Mesendoderm (in vitro differentiated cells): ENCODE results near the gene FMR1.

Source experiments
- DNase-seq: peaks from one replicate; pipeline ENCODE4 v3.0.0; 2013
- H2AK5ac ChIP-seq: 2 replicates; pipeline ENCODE4 v1.6.1; 2013; ENCODE audit warnings: low read length, inconsistent platforms
- H2BK120ac ChIP-seq: 2 replicates; pipeline ENCODE4 v1.6.1; 2013; ENCODE audit warnings: low read depth, mild to moderate bottlenecking, low read length, moderate library complexity, mixed read lengths
- H2BK15ac ChIP-seq: replicated peaks from 2 replicates; pipeline ENCODE4 v1.6.1; 2013; ENCODE audit warnings: low read depth, mild to moderate bottlenecking, moderate library complexity
- H2BK5ac ChIP-seq: 2 replicates; pipeline ENCODE4 v1.6.1; 2013; ENCODE audit warnings: low read length, inconsistent platforms
- H3K18ac ChIP-seq: 2 replicates; pipeline ENCODE4 v1.6.1; 2013; ENCODE audit warnings: mild to moderate bottlenecking, low read length, mixed read lengths
- H3K23ac ChIP-seq: one replicate; pipeline ENCODE4 v1.6.1; 2013; ENCODE audit warnings: low read length
- H3K27ac ChIP-seq: 2 replicates; pipeline ENCODE4 v1.5.1; 2013; ENCODE audit warnings: low read depth, mild to moderate bottlenecking, inconsistent platforms, low read length, moderate library complexity
- H3K27me3 ChIP-seq: 2 replicates; pipeline ENCODE4 v1.6.1; 2013; ENCODE audit warnings: low read length, control low read depth, mild to moderate bottlenecking, inconsistent platforms; ENCODE audit not compliant: insufficient read depth, poor library complexity
- H3K36me3 ChIP-seq: 2 replicates; pipeline ENCODE4 v1.6.1; 2013; ENCODE audit warnings: low read length, inconsistent platforms; ENCODE audit not compliant: control insufficient read depth, insufficient read depth
- H3K4ac ChIP-seq: one replicate; pipeline ENCODE4 v1.6.1; 2013; ENCODE audit warnings: low read depth, mild to moderate bottlenecking, low read length, moderate library complexity
- H3K4me1 ChIP-seq: 2 replicates; pipeline ENCODE4 v1.6.1; 2013; ENCODE audit warnings: low read depth, low read length, inconsistent platforms; ENCODE audit not compliant: control insufficient read depth
- H3K4me2 ChIP-seq: 2 replicates; pipeline ENCODE4 v1.6.1; 2013; ENCODE audit warnings: low read length
- H3K4me3 ChIP-seq: 2 replicates; pipeline ENCODE4 v1.5.1; 2013; ENCODE audit warnings: mild to moderate bottlenecking, low read length
- H3K56ac ChIP-seq: one replicate; pipeline ENCODE4 v1.6.1; 2013; ENCODE audit warnings: low read length
- H3K79me1 ChIP-seq: 2 replicates; pipeline ENCODE4 v1.6.1; 2013; ENCODE audit warnings: low read length, inconsistent platforms
- H3K79me2 ChIP-seq: 2 replicates; pipeline ENCODE4 v1.6.1; 2013; ENCODE audit warnings: mild to moderate bottlenecking, low read length; ENCODE audit not compliant: control insufficient read depth, insufficient read depth
- H3K9ac ChIP-seq: 2 replicates; pipeline ENCODE4 v1.6.1; 2013; ENCODE audit warnings: low read length, inconsistent platforms
- H4K5ac ChIP-seq: one replicate; pipeline ENCODE4 v1.6.1; 2013; ENCODE audit warnings: low read length
- H4K8ac ChIP-seq: one replicate; pipeline ENCODE4 v1.6.1; 2013; ENCODE audit warnings: low read depth, mild to moderate bottlenecking, control low read depth, low read length, moderate library complexity
- WGBS: extraction: QIAGEN DNeasy Blood & Tissue Kit; methylation state at CpG from one replicate; pipeline ENCODE4 v1.1.7; 2013; ENCODE audit warnings: low lambda C conversion rate, missing lambda C conversion rate; ENCODE audit not compliant: insufficient coverage; ENCODE audit errors: extremely low coverage; 5-methylcytosine and 5-hydroxymethylcytosine counted together

FMR1 gene

GRCh38 chrX:147917700-147918695 is 6.3 kb downstream of the FMR1 start:
- no peak overlapping the region for H3K27ac ChIP-seq
- no peaks in the 10 kb centered on the region for H3K79me1 ChIP-seq
- H3K9ac ChIP-seq: no peak overlapping the region
- no peak overlapping the region for H3K4ac ChIP-seq
- no peak overlapping the region for H3K4me2 ChIP-seq
- H3K79me2 ChIP-seq: peaks cover 29% of the 10 kb centered on the region
- no peaks in the 10 kb centered on the region for H3K27me3 ChIP-seq
- no peak overlapping the region for H2BK5ac ChIP-seq
- H3K23ac ChIP-seq: no peak overlapping the region
- H2BK120ac ChIP-seq: no peak overlapping the region
- H3K36me3 ChIP-seq: no peaks in the 10 kb centered on the region
- H4K8ac ChIP-seq: no peak overlapping the region
- no peak overlapping the region for H2AK5ac ChIP-seq
- H3K4me3 ChIP-seq: no peak overlapping the region
- no peak for DNase-seq
- WGBS: no CpG with 5 or more reads among the region's 10 CpGs
- no peak overlapping the region for H4K5ac ChIP-seq
- H3K18ac ChIP-seq: no peak overlapping the region
- H3K56ac ChIP-seq: no peak overlapping the region
- no peak overlapping the region for H2BK15ac ChIP-seq
- no peaks in the 10 kb centered on the region for H3K4me1 ChIP-seq

- H3K27me3 ChIP-seq: no peaks in the 10 kb centered on the region
- no peak overlapping the region for H2AK5ac ChIP-seq
- peak; percentile 34 for DNase-seq
- H3K27ac ChIP-seq: no peak overlapping the region
- H3K4me2 ChIP-seq: no peak overlapping the region
- no peaks in the 10 kb centered on the region for H3K36me3 ChIP-seq
- H3K4me1 ChIP-seq: no peaks in the 10 kb centered on the region
- H2BK15ac ChIP-seq: no peak overlapping the region
- H3K79me2 ChIP-seq: peaks cover 17% of the 10 kb centered on the region
- H3K79me1 ChIP-seq: no peaks in the 10 kb centered on the region
- no peak overlapping the region for H3K23ac ChIP-seq
- H3K56ac ChIP-seq: no peak overlapping the region
- no peak overlapping the region for H3K18ac ChIP-seq
- H2BK5ac ChIP-seq: no peak overlapping the region
- no peak overlapping the region for H3K4ac ChIP-seq
- no peak overlapping the region for H3K4me3 ChIP-seq
- no peak overlapping the region for H4K5ac ChIP-seq
- H4K8ac ChIP-seq: no peak overlapping the region
- H2BK120ac ChIP-seq: no peak overlapping the region
- H3K9ac ChIP-seq: no peak overlapping the region
- WGBS: no CpG with 5 or more reads among the region's 3 CpGs
These were observed 8.5 kb downstream of the FMR1 start for GRCh38 chrX:147920161-147920666.

DNA sequence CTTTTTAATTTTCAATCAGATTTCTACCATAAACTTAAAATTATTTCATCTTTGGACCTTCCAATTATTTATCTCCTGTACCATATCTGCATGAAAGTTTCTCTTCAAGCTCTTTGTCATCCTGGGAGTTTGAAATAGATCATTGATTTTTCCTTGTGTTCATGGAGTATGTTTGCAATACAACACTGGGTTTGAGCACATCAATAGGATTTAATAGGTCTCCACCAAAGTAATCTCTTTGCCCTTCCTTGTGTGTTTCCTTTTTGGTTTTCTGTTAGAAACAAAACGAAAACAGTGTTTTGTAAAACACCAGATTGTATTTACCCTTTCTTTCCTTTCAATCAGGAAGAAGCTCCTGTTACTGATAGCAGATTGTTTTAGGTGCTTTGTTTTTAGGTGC is 11.9 kb downstream of the FMR1 start:
- Histone ChIP-seq H3K79me2 (peaks cover 4% of the 10 kb centered on the region), H2AK5ac (no peak overlapping the region), H2BK15ac (no peak overlapping the region), H2BK120ac (no peak overlapping the region), H3K18ac (no peak overlapping the region), H3K4me1 (no peaks in the 10 kb centered on the region), H3K36me3 (no peaks in the 10 kb centered on the region), H3K27me3 (no peaks in the 10 kb centered on the region), H3K27ac (no peak overlapping the region), H2BK5ac (no peak overlapping the region), H4K8ac (no peak overlapping the region), H3K23ac (no peak overlapping the region), H4K5ac (no peak overlapping the region), H3K79me1 (no peaks in the 10 kb centered on the region), H3K4me3 (no peak overlapping the region), H3K4ac (no peak overlapping the region), H3K56ac (no peak overlapping the region), H3K4me2 (no peak overlapping the region), H3K9ac (no peak overlapping the region)
- WGBS: no CpG with 5 or more reads among the region's 1 CpG
- no peak for DNase-seq

DNA sequence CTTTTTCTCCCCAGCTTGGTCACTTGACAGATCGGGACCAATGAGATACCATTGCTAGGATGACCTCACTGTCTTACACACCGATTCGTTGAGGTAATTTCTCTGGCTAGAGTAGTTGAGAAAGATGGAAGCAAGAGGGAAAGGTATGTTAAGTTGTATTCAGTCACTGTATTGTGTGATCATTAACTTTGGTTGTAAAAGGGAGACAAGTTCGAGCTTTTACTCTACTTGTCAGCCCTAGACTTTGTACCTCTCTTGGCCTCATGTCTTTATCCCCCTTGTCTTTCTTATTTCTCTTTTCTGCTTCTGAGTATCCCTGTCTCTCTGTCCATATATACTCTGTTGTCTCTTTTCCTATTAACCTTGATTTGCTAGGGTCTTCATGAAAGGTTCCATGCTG is 15.5 kb downstream of the FMR1 start:
- Histone ChIP-seq H3K9ac (no peak overlapping the region), H4K8ac (no peak overlapping the region), H3K36me3 (no peaks in the 10 kb centered on the region), H3K4me3 (no peak overlapping the region), H2BK15ac (no peak overlapping the region), H3K27me3 (no peaks in the 10 kb centered on the region), H3K79me1 (no peaks in the 10 kb centered on the region), H3K4me1 (no peaks in the 10 kb centered on the region), H2BK5ac (no peak overlapping the region), H2BK120ac (no peak overlapping the region), H3K23ac (no peak overlapping the region), H3K27ac (no peak overlapping the region), H3K79me2 (no peaks in the 10 kb centered on the region), H3K4ac (no peak overlapping the region), H3K18ac (no peak overlapping the region), H3K4me2 (no peak overlapping the region), H3K56ac (no peak overlapping the region), H4K5ac (no peak overlapping the region), H2AK5ac (no peak overlapping the region)
- DNase-seq: no peak
- WGBS: no CpG with 5 or more reads among the region's 4 CpGs

- H3K9ac ChIP-seq: no peak overlapping the region
- H3K79me1 ChIP-seq: no peaks in the 10 kb centered on the region
- H3K4me1 ChIP-seq: no peaks in the 10 kb centered on the region
- no peak overlapping the region for H2BK5ac ChIP-seq
- DNase-seq: no peak
- no peaks in the 10 kb centered on the region for H3K27me3 ChIP-seq
- WGBS: no CpG with 5 or more reads among the region's 1 CpG
- no peaks in the 10 kb centered on the region for H3K36me3 ChIP-seq
- H2BK15ac ChIP-seq: no peak overlapping the region
- no peak overlapping the region for H4K5ac ChIP-seq
- no peak overlapping the region for H3K27ac ChIP-seq
- H4K8ac ChIP-seq: no peak overlapping the region
- H2AK5ac ChIP-seq: no peak overlapping the region
- H3K56ac ChIP-seq: no peak overlapping the region
- H3K79me2 ChIP-seq: no peaks in the 10 kb centered on the region
- H3K4ac ChIP-seq: no peak overlapping the region
- H3K23ac ChIP-seq: no peak overlapping the region
- no peak overlapping the region for H3K4me3 ChIP-seq
- H2BK120ac ChIP-seq: no peak overlapping the region
- no peak overlapping the region for H3K18ac ChIP-seq
- no peak overlapping the region for H3K4me2 ChIP-seq
These were observed 22.1 kb downstream of the FMR1 start for GRCh38 chrX:147933815-147934214.
